ENCODE results near the gene ANGPTL8.

- TF ChIP-seq ZFP3 (CRISPR knock-in tag; IDR thresholded peaks at IDR 0.05) (no peak), ZNF8 (CRISPR knock-in tag; IDR thresholded peaks at IDR 0.05) (no peak), PPARA (CRISPR knock-in tag; IDR thresholded peaks at IDR 0.05; ENCODE audit: borderline replicate concordance) (no peak)
Measured at GRCh38 chr19:11233073-11233472, 6.3 kb upstream of the ANGPTL8 start.

Measured in SK-N-SH treated with all-trans-retinoic acid at 6 μM for 48 hours (cell line).